ENCODE data around the gene ITPK1.

ITPK1 gene

GRCh38 chr14:93050761-93051160, 65.0 kb downstream of the ITPK1 start:
- Histone ChIP-seq H3K9ac (ENCODE audit: low read length) (no peak overlapping the region), H3K18ac (ENCODE audit: low read depth in 1 of 2, low read length in 2 of 2) (no peak overlapping the region), H3K36me3 (ENCODE audit: control insufficient read depth in 1 of 2, insufficient read depth in 2 of 2, low read depth in 1 of 2, low read length in 2 of 2) (peaks cover 0 to 3% of the 10 kb centered on the region in 2 experiments), H3K79me1 (replicated peaks; ENCODE audit: low read length, poor library complexity, severe bottlenecking) (no peaks in the 10 kb centered on the region), H4K8ac (ENCODE audit: low read length) (no peak overlapping the region), H3K4ac (ENCODE audit: low read depth in 1 of 2, low read length in 2 of 2) (no peak overlapping the region), H3K27me3 (ENCODE audit: control insufficient read depth in 1 of 2, insufficient read depth in 1 of 2, low read length in 2 of 2) (peaks cover 9 to 30% of the 10 kb centered on the region in 2 experiments), H2BK5ac (ENCODE audit: low read depth, low read length, poor library complexity, severe bottlenecking) (no peak overlapping the region), H2BK12ac (ENCODE audit: low read length in 2 of 2) (no peak overlapping the region), H2AK5ac (ENCODE audit: low read length, severe bottlenecking) (no peak overlapping the region), H3K4me3 (ENCODE audit: insufficient read depth in 1 of 2, low read depth in 1 of 2, low read length in 2 of 2) (no peak overlapping the region), H3K4me1 (ENCODE audit: control insufficient read depth, insufficient read depth, low read depth, low read length) (peaks cover 26% of the 10 kb centered on the region), H3K14ac (ENCODE audit: low read length in 2 of 2) (no peak overlapping the region), H3K27ac (ENCODE audit: low read length, poor library complexity, severe bottlenecking) (no peak overlapping the region), H2BK15ac (ENCODE audit: low read depth, poor library complexity, severe bottlenecking) (no peak overlapping the region), H2AFZ (ENCODE audit: low read depth, low read length) (no peak overlapping the region), H4K91ac (ENCODE audit: low read length) (no peak overlapping the region), H3K4me2 (ENCODE audit: low read length, poor library complexity, severe bottlenecking) (no peak overlapping the region), H2BK120ac (ENCODE audit: low read depth, low read length) (no peak overlapping the region), H3K23ac (ENCODE audit: low read length in 2 of 2) (no peak overlapping the region), H3K9me3 (ENCODE audit: control insufficient read depth, low read length) (no peaks in the 10 kb centered on the region)
- DNase-seq = no peak
- 94% methylated on average over 12 of the region's 12 CpGs for WGBS

GRCh38 chr14:93049867-93050331, 65.8 kb downstream of the ITPK1 start:
- no peak overlapping the region for H3K4me3 ChIP-seq (ENCODE audit: insufficient read depth in 1 of 2, low read depth in 1 of 2, low read length in 2 of 2)
- no peak overlapping the region for H4K91ac ChIP-seq (ENCODE audit: low read length)
- H3K27ac ChIP-seq (ENCODE audit: low read length, poor library complexity, severe bottlenecking) = no peak overlapping the region
- H2BK12ac ChIP-seq (ENCODE audit: low read length in 2 of 2) = no peak overlapping the region
- H2AK5ac ChIP-seq (ENCODE audit: low read length, severe bottlenecking) = no peak overlapping the region
- no peak overlapping the region for H3K14ac ChIP-seq (ENCODE audit: low read length in 2 of 2)
- WGBS = 44% methylated on average over 12 of the region's 12 CpGs
- H3K4me2 ChIP-seq (ENCODE audit: low read length, poor library complexity, severe bottlenecking) = no peak overlapping the region
- H3K4me1 ChIP-seq (ENCODE audit: control insufficient read depth, insufficient read depth, low read depth, low read length) = peaks cover 30% of the 10 kb centered on the region
- H3K23ac ChIP-seq (ENCODE audit: low read length in 2 of 2) = no peak overlapping the region
- no peak overlapping the region for H4K8ac ChIP-seq (ENCODE audit: low read length)
- H2BK15ac ChIP-seq (ENCODE audit: low read depth, poor library complexity, severe bottlenecking) = no peak overlapping the region
- no peak for DNase-seq
- no peak overlapping the region for H3K9ac ChIP-seq (ENCODE audit: low read length)
- no peaks in the 10 kb centered on the region for H3K79me1 ChIP-seq (replicated peaks; ENCODE audit: low read length, poor library complexity, severe bottlenecking)
- H3K4ac ChIP-seq (ENCODE audit: low read depth in 1 of 2, low read length in 2 of 2) = no peak overlapping the region
- peaks cover 0 to 3% of the 10 kb centered on the region in 2 experiments for H3K36me3 ChIP-seq (ENCODE audit: control insufficient read depth in 1 of 2, insufficient read depth in 2 of 2, low read depth in 1 of 2, low read length in 2 of 2)
- H2BK120ac ChIP-seq (ENCODE audit: low read depth, low read length) = no peak overlapping the region
- peaks cover 9 to 32% of the 10 kb centered on the region in 2 experiments for H3K27me3 ChIP-seq (ENCODE audit: control insufficient read depth in 1 of 2, insufficient read depth in 1 of 2, low read length in 2 of 2)
- H3K18ac ChIP-seq (ENCODE audit: low read depth in 1 of 2, low read length in 2 of 2) = no peak overlapping the region
- H2BK5ac ChIP-seq (ENCODE audit: low read depth, low read length, poor library complexity, severe bottlenecking) = no peak overlapping the region
- H2AFZ ChIP-seq (ENCODE audit: low read depth, low read length) = no peak overlapping the region
- no peaks in the 10 kb centered on the region for H3K9me3 ChIP-seq (ENCODE audit: control insufficient read depth, low read length)

GRCh38 chr14:93049315-93049714, 66.4 kb downstream of the ITPK1 start:
- peaks cover 0 to 3% of the 10 kb centered on the region in 2 experiments for H3K36me3 ChIP-seq (ENCODE audit: control insufficient read depth in 1 of 2, insufficient read depth in 2 of 2, low read depth in 1 of 2, low read length in 2 of 2)
- H3K4me2 ChIP-seq (ENCODE audit: low read length, poor library complexity, severe bottlenecking) = no peak overlapping the region
- 89% methylated on average over 4 of the region's 4 CpGs for WGBS
- H4K8ac ChIP-seq (ENCODE audit: low read length) = no peak overlapping the region
- H3K4me1 ChIP-seq (ENCODE audit: control insufficient read depth, insufficient read depth, low read depth, low read length) = peaks cover 36% of the 10 kb centered on the region
- no peak overlapping the region for H3K9ac ChIP-seq (ENCODE audit: low read length)
- no peak overlapping the region for H3K4ac ChIP-seq (ENCODE audit: low read depth in 1 of 2, low read length in 2 of 2)
- H2BK12ac ChIP-seq (ENCODE audit: low read length in 2 of 2) = no peak overlapping the region
- H3K14ac ChIP-seq (ENCODE audit: low read length in 2 of 2) = no peak overlapping the region
- H2AK5ac ChIP-seq (ENCODE audit: low read length, severe bottlenecking) = no peak overlapping the region
- H2BK120ac ChIP-seq (ENCODE audit: low read depth, low read length) = no peak overlapping the region
- no peak overlapping the region for H2AFZ ChIP-seq (ENCODE audit: low read depth, low read length)
- H3K23ac ChIP-seq (ENCODE audit: low read length in 2 of 2) = no peak overlapping the region
- no peak overlapping the region for H3K18ac ChIP-seq (ENCODE audit: low read depth in 1 of 2, low read length in 2 of 2)
- no peak overlapping the region for H4K91ac ChIP-seq (ENCODE audit: low read length)
- peaks cover 12 to 31% of the 10 kb centered on the region in 2 experiments for H3K27me3 ChIP-seq (ENCODE audit: control insufficient read depth in 1 of 2, insufficient read depth in 1 of 2, low read length in 2 of 2)
- DNase-seq = no peak
- H3K4me3 ChIP-seq (ENCODE audit: insufficient read depth in 1 of 2, low read depth in 1 of 2, low read length in 2 of 2) = no peak overlapping the region
- H2BK15ac ChIP-seq (ENCODE audit: low read depth, poor library complexity, severe bottlenecking) = no peak overlapping the region
- no peaks in the 10 kb centered on the region for H3K9me3 ChIP-seq (ENCODE audit: control insufficient read depth, low read length)
- no peak overlapping the region for H3K27ac ChIP-seq (ENCODE audit: low read length, poor library complexity, severe bottlenecking)
- H2BK5ac ChIP-seq (ENCODE audit: low read depth, low read length, poor library complexity, severe bottlenecking) = no peak overlapping the region
- peaks cover 2% of the 10 kb centered on the region for H3K79me1 ChIP-seq (replicated peaks; ENCODE audit: low read length, poor library complexity, severe bottlenecking)

- Histone ChIP-seq H3K14ac (ENCODE audit: low read length in 2 of 2) (no peak overlapping the region), H3K27me3 (ENCODE audit: control insufficient read depth in 1 of 2, insufficient read depth in 1 of 2, low read length in 2 of 2) (peaks cover 10 to 27% of the 10 kb centered on the region in 2 experiments), H2AFZ (ENCODE audit: low read depth, low read length) (no peak overlapping the region), H3K36me3 (ENCODE audit: control insufficient read depth in 1 of 2, insufficient read depth in 2 of 2, low read depth in 1 of 2, low read length in 2 of 2) (peaks cover 0 to 3% of the 10 kb centered on the region in 2 experiments), H3K79me1 (replicated peaks; ENCODE audit: low read length, poor library complexity, severe bottlenecking) (peaks cover 2% of the 10 kb centered on the region), H4K8ac (ENCODE audit: low read length) (no peak overlapping the region), H3K18ac (ENCODE audit: low read depth in 1 of 2, low read length in 2 of 2) (no peak overlapping the region), H3K9ac (ENCODE audit: low read length) (no peak overlapping the region), H2AK5ac (ENCODE audit: low read length, severe bottlenecking) (no peak overlapping the region), H3K23ac (ENCODE audit: low read length in 2 of 2) (no peak overlapping the region), H3K4me1 (ENCODE audit: control insufficient read depth, insufficient read depth, low read depth, low read length) (peaks cover 37% of the 10 kb centered on the region), H2BK15ac (ENCODE audit: low read depth, poor library complexity, severe bottlenecking) (no peak overlapping the region), H3K27ac (ENCODE audit: low read length, poor library complexity, severe bottlenecking) (no peak overlapping the region), H3K4me3 (ENCODE audit: insufficient read depth in 1 of 2, low read depth in 1 of 2, low read length in 2 of 2) (no peak overlapping the region), H2BK120ac (ENCODE audit: low read depth, low read length) (no peak overlapping the region), H2BK5ac (ENCODE audit: low read depth, low read length, poor library complexity, severe bottlenecking) (no peak overlapping the region), H3K9me3 (ENCODE audit: control insufficient read depth, low read length) (no peaks in the 10 kb centered on the region), H3K4ac (ENCODE audit: low read depth in 1 of 2, low read length in 2 of 2) (no peak overlapping the region), H4K91ac (ENCODE audit: low read length) (no peak overlapping the region), H3K4me2 (ENCODE audit: low read length, poor library complexity, severe bottlenecking) (no peak overlapping the region), H2BK12ac (ENCODE audit: low read length in 2 of 2) (no peak overlapping the region)
- DNase-seq = no peak
- 90% methylated on average over 2 of the region's 2 CpGs for WGBS
These were observed 66.9 kb downstream of the ITPK1 start for GRCh38 chr14:93048843-93049242.

Measured in mesenchymal stem cell (in vitro differentiated cells and primary cell).